GM04504 (cell line): ENCODE results near the gene CPLX3.
"Not testable (repeated sequence)": the region's sequence is repeated elsewhere in the genome, so short reads cannot be mapped to it uniquely, and the experiment has no call there.

ENCODE experiments used
- DNase-seq: peaks from one replicate; pipeline ENCODE4 v3.0.0-alpha.2; 2012; ENCODE audit warnings: low read depth

CPLX3 gene, protein sequence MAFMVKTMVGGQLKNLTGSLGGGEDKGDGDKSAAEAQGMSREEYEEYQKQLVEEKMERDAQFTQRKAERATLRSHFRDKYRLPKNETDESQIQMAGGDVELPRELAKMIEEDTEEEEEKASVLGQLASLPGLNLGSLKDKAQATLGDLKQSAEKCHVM

DNA sequence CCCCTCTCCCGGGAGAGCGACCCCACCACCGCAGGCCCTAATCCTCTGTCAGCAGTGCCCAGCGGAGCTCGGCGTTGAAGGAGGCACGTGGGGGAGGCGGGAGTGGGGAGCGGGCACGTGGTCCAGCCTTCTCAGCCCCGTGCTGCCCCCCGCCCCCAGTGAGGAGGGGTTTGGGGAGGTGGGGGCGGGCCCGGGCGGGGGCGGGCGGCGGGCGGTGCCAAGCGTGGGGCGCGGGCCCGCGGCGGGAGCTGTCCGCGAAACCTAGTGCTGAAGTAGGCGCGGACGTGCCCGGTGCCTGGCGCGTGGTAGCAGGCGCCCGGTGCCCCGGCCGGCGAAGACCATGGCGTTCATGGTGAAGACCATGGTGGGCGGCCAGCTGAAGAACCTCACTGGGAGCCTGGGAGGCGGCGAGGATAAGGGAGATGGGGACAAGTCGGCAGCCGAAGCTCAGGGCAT lies at the start of gene CPLX3:
Gene CPLX3, plus strand, starts transcription at position 264 of the 456 bp plus-strand sequence. Its CDS starts 77 bp downstream, at position 341.
- no peak for DNase-seq

- no peak for DNase-seq
Measured at GRCh38 chr15:74776821-74777768, 49.3 kb upstream of the CPLX3 start.

- DNase-seq = no peak
Measured at GRCh38 chr15:74777769-74778598, 48.4 kb upstream of the CPLX3 start.

DNA sequence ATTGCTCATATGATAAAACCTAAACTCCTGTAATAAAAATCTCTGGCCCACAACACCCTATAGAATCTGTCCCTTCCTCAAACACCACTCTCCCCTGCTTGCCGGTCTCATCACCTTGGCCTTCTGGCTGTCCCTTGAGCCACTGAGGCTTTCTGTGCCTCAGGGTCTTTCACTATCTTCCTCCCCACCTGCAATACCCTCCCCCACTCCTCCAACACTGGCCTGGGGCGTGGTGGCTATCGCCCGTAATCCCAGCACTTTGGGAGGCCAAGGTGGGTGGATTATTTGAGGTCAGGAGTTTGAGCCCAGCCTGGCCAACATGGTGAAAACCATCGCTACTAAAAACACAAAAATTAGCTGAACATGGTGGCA lies 47.8 kb upstream of the CPLX3 start:
- no peak for DNase-seq

DNA sequence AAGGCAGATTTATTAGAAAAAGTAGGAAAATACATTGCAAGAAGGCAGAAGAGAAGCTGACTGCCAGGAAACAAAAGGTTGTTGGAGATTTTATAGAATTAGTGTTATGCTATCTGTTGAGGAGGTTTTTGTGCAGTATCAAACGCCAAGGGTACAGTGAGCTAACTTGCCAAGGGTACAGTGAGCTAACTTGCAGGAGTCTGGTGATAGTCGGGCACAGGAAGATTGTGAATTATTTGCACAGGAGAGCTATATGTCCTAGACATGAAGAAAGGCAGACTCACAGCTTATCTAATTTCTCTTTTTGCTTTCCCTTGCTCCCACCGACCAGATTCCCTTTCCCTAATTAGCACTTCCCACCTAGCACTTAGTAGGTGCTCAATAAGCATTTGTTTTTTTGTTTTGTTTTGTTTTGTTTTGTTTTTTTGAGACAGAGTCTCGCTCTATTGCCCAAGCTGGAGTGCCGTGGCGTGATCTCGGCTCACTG lies 47.2 kb upstream of the CPLX3 start:
- no peak for DNase-seq

DNA sequence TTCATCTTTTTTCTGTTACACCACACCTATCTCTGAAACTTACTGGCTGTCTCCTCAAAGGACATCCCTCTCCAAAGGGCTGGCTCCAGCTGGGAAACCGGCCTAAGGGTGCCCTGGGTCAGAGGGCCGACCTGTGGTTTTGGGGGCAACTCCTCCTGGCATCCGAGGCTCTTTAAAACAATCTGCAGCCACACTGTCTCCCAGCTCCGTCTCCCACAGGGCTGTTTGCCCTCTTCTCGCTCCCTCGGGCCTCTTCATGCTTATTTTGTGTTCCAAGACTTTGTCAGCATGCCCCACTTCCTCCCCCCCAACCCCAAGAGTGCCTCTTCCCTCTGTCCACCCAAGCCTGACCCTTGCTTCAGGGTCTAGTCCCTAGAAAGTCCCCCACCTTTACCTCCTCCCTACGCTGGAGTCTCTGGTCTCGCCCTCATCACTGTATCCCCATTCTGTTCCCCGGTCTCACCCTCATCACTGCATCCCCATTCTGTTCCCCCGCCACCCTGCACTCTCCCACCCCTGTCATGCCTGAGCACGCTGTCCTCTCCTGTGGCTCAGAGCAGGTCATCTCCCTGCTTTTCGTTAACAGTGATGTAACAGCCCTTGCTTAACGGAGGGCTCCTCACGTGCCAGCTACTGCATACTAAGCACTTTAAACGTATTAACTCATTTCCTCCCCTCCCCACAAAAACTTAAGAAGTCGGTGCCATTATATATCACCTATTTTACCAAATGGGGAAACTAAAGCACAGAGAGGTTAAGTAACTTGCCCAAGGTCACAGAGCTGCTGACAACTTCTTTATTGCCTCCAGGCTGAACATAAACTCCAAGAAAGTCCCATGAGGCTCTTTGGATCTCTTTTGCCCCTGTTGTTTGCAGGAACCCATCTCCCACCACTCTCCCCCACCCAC lies 45.6 kb upstream of the CPLX3 start:
- DNase-seq = no peak

GRCh38 chr15:74781431-74782258 lies 44.8 kb upstream of the CPLX3 start, which contains the start of gene CSK:
Gene CSK (plus strand): TSS chr15:74782080. CDS start chr15:74798298, 16,218 bp downstream.
- no peak for DNase-seq

DNA sequence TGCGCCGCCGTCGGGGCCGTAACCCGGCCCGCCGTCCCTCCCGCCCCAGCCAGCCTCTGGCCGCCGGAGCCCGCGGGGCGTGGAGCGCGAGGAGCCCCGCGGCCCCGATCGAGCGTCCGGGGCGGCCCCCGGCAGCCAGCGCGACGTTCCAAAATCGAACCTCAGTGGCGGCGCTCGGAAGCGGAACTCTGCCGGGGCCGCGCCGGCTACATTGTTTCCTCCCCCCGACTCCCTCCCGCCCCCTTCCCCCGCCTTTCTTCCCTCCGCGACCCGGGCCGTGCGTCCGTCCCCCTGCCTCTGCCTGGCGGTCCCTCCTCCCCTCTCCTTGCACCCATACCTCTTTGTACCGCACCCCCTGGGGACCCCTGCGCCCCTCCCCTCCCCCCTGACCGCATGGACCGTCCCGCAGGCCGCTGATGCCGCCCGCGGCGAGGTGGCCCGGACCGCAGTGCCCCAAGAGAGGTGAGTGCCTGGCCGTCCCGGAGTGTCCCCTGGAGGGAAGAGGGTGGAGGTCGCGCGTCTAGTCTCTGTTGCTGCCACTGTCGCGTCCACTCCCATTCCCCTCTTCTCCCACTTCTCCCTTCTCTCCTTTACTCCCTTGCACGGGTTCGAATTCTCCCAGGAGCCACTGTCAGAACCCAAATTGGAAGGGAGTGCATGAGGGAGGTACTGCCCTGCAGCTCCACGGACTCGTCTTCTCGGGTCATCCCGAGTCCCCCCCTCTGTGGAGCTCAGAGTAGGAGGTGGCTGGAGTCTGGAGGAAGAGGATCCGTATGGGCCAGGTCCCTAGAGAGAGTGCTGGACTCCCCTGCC lies 44.0 kb upstream of the CPLX3 start:
- DNase-seq = no peak

GRCh38 chr15:74783072-74783807 lies 43.2 kb upstream of the CPLX3 start:
- DNase-seq = no peak

DNA sequence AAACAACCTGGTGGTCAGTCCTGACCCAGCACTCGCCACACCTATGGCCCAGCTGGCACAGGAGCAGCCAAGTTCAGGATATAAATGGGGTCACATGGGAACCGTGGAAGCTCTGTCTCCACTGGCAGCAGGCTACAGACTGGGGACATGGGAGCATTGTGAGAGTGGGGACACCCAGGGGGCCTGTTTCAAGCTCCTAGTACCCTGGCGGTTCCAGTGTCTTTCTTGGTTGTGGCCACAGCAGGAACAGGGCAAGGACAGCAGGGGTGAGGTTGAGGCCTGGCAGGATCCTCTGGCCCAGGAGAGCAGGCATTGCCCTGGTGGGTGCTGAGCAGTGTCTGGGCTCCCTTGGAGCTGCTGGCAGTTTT lies 42.6 kb upstream of the CPLX3 start:
- DNase-seq = no peak

- no peak for DNase-seq
Measured at GRCh38 chr15:74784426-74785193, 41.8 kb upstream of the CPLX3 start.

GRCh38 chr15:74785194-74786032 lies 41.0 kb upstream of the CPLX3 start:
- no peak for DNase-seq

DNA sequence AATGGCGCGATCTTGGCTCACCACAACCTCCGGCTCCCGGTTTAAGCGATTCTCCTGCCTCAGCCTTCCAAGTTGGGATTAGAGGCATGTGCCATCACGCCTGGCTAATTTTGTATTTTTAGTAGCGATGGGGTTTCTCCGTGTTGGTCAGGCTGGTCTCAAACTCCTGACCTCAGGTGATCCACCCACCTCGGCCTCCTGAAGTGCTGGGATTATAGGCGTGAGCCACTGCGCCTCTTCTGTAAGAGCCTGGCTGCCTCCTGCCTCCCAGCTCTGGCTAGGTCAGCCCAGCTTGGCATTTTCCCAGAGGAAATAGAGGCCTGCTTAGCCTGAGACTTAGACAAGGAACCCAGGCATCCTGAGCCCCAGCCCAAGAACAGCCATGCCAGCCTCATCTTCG lies 40.3 kb upstream of the CPLX3 start:
- not testable (repeated sequence) for DNase-seq

- no peak for DNase-seq
Measured at GRCh38 chr15:74786551-74787165, 39.8 kb upstream of the CPLX3 start.

DNA sequence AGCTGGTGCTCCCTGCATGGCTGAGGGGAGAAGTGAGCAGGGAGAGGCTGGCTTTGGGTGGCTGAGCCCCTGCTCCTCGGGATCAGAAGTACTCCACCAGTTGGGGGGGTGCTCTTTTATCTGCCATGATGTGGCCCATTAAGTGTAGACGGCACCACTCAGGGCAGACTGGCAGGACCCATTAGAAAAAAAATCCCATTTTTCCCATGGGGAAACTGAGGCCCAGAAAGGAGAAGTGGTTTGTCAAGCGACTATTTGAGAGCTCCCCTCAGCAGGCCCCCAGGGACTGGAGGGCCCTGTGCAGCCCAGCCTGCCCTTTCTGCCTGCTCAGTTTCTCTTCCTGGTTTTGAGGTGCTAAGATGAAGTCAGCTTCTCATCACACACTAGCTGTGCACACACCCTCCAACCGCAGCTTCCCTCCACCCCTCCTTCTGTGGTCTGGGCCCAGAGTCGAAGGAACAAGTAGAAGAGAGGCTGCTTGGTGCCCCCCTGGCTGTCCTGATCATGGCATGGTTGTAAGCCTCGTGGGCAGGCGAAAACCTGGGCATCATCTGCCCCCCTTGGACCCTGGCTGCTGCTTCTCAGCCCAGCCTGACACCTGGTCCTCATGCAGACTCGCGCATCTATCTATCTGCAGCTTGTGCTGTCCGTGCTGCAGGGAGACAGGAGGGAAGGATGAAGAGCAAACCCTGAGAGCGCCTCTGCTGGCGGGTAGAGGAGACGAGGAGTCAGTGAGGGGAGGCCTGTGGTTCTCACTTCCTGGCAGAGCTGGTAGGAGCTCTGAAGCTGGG lies 39.0 kb upstream of the CPLX3 start:
- no peak for DNase-seq
